ENCODE measurements around the gene AIFM3. TPM values are rescaled to one million over a fixed set of nuclear protein-coding genes. Genes with fewer than 3 reads are reported as not detected.
A peak's percentile ranks its signal among the peaks of the same experiment; 100 is the strongest.

AIFM3 gene
- total and polyA plus RNA-seq, 2 of the 13 experiments (the other 11 are each of a cell fraction or from before 2014, with no cell fraction given), result 9.0 to 15.3 TPM

DNA sequence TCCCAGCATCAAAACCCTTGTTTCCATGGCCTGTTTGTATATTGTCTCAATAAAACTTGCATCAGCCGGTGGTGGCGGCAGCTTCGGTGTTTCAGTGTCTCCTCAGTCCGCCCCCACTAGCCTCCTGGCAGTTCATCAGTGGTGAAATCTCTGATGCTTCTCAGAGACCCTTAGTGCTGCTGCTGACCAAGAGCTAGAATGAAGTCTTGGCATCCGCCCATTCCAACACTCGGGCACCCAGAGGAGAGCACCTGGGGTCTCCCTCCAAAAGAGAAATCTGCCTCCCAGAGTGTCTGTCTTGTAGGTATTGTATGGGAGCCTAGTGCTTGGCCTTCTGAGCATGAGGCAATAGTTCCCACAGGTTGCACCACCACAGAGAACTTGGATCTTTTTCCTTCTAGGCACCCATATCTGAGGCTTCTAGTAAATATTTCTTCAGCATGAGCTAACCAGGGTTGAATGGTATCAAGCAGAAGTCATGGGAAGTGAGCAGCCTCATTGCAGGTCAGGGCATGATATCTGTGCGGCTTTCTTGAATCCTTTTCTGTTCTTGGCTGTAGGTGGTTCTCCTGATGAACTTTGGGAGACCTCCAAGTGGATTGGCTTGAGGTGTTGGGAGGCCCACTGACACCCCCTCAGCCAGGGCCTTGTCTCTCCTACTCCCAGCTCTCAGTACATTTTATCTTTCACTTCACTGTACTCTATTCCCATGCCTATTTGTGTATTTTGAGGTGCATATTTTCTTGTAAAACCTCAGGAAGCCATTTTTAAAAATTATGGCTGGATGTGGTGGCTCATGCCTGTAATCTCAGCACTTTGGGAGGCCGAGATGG, 13.2 kb upstream of the AIFM3 start (continued):
- TF ChIP-seq, protein P1, sequence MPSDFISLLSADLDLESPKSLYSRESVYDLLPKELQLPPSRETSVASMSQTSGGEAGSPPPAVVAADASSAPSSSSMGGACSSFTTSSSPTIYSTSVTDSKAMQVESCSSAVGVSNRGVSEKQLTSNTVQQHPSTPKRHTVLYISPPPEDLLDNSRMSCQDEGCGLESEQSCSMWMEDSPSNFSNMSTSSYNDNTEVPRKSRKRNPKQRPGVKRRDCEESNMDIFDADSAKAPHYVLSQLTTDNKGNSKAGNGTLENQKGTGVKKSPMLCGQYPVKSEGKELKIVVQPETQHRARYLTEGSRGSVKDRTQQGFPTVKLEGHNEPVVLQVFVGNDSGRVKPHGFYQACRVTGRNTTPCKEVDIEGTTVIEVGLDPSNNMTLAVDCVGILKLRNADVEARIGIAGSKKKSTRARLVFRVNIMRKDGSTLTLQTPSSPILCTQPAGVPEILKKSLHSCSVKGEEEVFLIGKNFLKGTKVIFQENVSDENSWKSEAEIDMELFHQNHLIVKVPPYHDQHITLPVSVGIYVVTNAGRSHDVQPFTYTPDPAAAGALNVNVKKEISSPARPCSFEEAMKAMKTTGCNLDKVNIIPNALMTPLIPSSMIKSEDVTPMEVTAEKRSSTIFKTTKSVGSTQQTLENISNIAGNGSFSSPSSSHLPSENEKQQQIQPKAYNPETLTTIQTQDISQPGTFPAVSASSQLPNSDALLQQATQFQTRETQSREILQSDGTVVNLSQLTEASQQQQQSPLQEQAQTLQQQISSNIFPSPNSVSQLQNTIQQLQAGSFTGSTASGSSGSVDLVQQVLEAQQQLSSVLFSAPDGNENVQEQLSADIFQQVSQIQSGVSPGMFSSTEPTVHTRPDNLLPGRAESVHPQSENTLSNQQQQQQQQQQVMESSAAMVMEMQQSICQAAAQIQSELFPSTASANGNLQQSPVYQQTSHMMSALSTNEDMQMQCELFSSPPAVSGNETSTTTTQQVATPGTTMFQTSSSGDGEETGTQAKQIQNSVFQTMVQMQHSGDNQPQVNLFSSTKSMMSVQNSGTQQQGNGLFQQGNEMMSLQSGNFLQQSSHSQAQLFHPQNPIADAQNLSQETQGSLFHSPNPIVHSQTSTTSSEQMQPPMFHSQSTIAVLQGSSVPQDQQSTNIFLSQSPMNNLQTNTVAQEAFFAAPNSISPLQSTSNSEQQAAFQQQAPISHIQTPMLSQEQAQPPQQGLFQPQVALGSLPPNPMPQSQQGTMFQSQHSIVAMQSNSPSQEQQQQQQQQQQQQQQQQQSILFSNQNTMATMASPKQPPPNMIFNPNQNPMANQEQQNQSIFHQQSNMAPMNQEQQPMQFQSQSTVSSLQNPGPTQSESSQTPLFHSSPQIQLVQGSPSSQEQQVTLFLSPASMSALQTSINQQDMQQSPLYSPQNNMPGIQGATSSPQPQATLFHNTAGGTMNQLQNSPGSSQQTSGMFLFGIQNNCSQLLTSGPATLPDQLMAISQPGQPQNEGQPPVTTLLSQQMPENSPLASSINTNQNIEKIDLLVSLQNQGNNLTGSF (CRISPR knock-in tag; IDR thresholded peaks at IDR 0.05), result no peak
- no peak for TF ChIP-seq HDAC1 (CRISPR knock-in tag; IDR thresholded peaks at IDR 0.05)
- no peak for TF ChIP-seq TCF7L2 (IDR thresholded peaks at IDR 0.05; ENCODE audit: low read depth, low read length)
- TF ChIP-seq ZNF670 (CRISPR knock-in tag; IDR thresholded peaks at IDR 0.05; ENCODE audit: borderline replicate concordance), result no peak
- TF ChIP-seq, protein P2, sequence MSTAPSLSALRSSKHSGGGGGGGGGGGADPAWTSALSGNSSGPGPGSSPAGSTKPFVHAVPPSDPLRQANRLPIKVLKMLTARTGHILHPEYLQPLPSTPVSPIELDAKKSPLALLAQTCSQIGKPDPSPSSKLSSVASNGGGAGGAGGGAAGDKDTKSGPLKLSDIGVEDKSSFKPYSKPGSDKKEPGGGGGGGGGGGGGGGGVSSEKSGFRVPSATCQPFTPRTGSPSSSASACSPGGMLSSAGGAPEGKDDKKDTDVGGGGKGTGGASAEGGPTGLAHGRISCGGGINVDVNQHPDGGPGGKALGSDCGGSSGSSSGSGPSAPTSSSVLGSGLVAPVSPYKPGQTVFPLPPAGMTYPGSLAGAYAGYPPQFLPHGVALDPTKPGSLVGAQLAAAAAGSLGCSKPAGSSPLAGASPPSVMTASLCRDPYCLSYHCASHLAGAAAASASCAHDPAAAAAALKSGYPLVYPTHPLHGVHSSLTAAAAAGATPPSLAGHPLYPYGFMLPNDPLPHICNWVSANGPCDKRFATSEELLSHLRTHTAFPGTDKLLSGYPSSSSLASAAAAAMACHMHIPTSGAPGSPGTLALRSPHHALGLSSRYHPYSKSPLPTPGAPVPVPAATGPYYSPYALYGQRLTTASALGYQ (CRISPR knock-in tag; IDR thresholded peaks at IDR 0.05), result no peak
- no peak for TF ChIP-seq EED (CRISPR knock-in tag; IDR thresholded peaks at IDR 0.05)
- peak; percentile 38; the same call in 1 of the 2 replicates for TF ChIP-seq SAP130 (CRISPR knock-in tag; IDR thresholded peaks at IDR 0.05; ENCODE audit: low read depth)
- no peak for TF ChIP-seq FOSL1 (CRISPR knock-in tag; IDR thresholded peaks at IDR 0.05; ENCODE audit: borderline replicate concordance)
- TF ChIP-seq ZC3H13 (CRISPR knock-in tag; IDR thresholded peaks at IDR 0.05), result peak; percentile 12; the same call in 1 of the 2 replicates
- TF ChIP-seq, protein P3, sequence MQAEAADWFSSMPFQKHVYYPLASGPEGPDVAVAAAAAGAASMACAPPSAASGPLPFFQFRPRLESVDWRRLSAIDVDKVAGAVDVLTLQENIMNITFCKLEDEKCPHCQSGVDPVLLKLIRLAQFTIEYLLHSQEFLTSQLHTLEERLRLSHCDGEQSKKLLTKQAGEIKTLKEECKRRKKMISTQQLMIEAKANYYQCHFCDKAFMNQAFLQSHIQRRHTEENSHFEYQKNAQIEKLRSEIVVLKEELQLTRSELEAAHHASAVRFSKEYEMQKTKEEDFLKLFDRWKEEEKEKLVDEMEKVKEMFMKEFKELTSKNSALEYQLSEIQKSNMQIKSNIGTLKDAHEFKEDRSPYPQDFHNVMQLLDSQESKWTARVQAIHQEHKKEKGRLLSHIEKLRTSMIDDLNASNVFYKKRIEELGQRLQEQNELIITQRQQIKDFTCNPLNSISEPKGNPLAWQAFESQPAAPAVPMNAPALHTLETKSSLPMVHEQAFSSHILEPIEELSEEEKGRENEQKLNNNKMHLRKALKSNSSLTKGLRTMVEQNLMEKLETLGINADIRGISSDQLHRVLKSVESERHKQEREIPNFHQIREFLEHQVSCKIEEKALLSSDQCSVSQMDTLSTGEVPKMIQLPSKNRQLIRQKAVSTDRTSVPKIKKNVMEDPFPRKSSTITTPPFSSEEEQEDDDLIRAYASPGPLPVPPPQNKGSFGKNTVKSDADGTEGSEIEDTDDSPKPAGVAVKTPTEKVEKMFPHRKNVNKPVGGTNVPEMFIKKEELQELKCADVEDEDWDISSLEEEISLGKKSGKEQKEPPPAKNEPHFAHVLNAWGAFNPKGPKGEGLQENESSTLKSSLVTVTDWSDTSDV (CRISPR knock-in tag; IDR thresholded peaks at IDR 0.05), result no peak
- TF ChIP-seq, protein P4, sequence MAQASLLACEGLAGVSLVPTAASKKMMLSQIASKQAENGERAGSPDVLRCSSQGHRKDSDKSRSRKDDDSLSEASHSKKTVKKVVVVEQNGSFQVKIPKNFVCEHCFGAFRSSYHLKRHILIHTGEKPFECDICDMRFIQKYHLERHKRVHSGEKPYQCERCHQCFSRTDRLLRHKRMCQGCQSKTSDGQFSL (CRISPR knock-in tag; IDR thresholded peaks at IDR 0.05), result no peak
- no peak for TF ChIP-seq SMAD9 (CRISPR knock-in tag; IDR thresholded peaks at IDR 0.05)
- TF ChIP-seq ZNF782 (CRISPR knock-in tag; IDR thresholded peaks at IDR 0.05; ENCODE audit: borderline replicate concordance), result no peak
- TF ChIP-seq TAF15 (IDR thresholded peaks at IDR 0.05; ENCODE audit: low read depth, low read length, poor library complexity, severe bottlenecking), result no peak
- no peak for TF ChIP-seq NFE2L2 (IDR thresholded peaks at IDR 0.05; ENCODE audit: low read length)
- TF ChIP-seq ZNF207 (IDR thresholded peaks at IDR 0.05; ENCODE audit: borderline replicate concordance), result no peak
- TF ChIP-seq PHF8 (CRISPR knock-in tag; IDR thresholded peaks at IDR 0.05), result no peak
- TF ChIP-seq ZNF446 (CRISPR knock-in tag; IDR thresholded peaks at IDR 0.05), result no peak
- TF ChIP-seq PPARG (CRISPR knock-in tag; conservative IDR thresholded peaks at IDR 0.05), result no peak
- TF ChIP-seq ZNF329 (CRISPR knock-in tag; IDR thresholded peaks at IDR 0.05; ENCODE audit: low read depth), result no peak
- no peak for TF ChIP-seq TAF1 (CRISPR knock-in tag; IDR thresholded peaks at IDR 0.05)
